GM18868 (cell line): Measurements from ENCODE around the gene ECE1.
"Not testable (repeated sequence)": the region's sequence is repeated elsewhere in the genome, so short reads cannot be mapped to it uniquely, and the experiment has no call there.

ENCODE experiments used
- ATAC-seq: cut with Tn5 transposase; IDR thresholded peaks from one replicate; pipeline ENCODE4 v1.9.1; 2021; ENCODE audit warnings: mild to moderate bottlenecking, moderate library complexity; ENCODE audit not compliant: unreplicated experiment

ECE1 gene

DNA sequence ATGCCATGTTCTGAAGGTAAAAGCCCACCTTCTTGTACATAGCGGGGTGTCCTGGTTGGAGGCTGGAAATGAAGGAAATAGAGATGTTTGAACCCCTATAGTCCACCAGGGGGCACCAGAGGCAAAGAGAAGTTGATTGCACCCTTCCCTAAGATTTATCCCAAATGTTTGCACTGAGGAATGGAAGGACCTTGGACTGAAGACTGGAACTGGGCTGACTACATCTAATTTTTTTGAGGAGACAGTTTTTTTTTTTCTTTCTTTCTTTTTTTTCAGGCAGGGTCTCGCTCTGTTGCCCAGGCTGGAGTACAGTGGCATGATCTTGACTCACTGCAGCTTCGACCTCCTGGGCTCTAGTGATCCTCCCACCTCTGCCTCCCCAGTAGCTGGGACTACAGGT lies 58.2 kb downstream of the ECE1 start:
- ATAC-seq, result no peak

- no peak for ATAC-seq
These were observed 60.8 kb downstream of the ECE1 start for GRCh38 chr1:21229246-21230000.

DNA sequence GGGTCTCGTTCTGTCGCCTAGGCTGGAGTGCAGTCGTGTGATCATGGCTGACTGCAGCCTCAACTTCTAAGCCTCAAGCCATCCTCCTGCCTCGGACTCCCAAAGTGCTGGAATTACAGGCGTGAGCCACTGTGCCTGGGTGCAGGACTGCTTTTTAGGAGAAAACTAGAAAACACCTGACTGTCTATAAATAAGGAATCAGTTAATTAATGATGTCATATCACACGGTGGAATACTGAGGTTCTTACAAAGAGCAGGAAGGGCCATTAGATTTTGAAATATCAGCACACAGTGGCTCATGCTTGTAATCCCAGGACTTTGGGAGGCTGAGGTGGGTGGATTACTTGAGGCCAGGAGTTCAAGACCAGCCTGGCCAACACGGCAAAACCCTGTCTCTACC lies 62.0 kb downstream of the ECE1 start:
- not testable (repeated sequence) for ATAC-seq

DNA sequence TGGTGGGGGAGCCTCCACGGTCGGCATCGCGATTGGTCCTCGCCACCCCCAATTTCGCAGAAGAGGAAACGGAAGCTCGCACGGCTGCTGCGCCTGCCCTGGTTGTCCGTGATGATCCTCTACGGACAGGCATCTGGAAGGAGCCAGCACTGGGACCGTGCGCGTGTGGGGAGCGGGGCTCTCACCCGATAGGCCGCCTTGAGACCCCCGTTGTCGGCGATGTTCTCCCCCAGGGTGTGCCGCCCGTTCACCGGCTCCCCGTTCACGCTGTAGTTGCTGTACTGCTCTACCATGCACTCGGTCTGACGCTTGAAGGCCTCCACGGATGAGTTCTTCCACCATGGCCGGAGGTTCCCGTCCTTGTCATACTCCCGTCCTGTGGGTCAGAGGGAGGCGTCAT lies 65.2 kb downstream of the ECE1 start:
- no peak for ATAC-seq

GRCh38 chr1:21220815-21221214 lies 69.4 kb downstream of the ECE1 start:
- no peak for ATAC-seq

DNA sequence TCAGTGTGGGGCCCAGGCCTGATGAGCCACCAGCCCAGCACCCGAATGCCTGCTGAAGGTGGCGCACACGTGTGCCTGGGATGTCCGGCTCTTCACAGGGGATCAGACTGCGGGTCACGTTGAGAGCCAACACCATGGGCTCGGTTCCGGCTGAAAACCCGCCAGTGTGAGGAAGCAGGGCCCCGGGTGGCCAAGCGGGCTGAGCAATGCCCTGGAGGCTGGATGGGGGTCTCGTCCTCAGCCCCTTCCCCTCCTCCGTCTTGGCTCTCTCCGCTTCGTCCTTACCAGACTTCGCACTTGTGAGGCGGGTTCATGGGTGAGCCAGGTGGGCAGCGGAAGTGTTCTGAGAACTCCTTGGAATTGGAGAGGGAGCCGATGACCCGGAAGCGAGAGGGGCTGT lies 70.6 kb downstream of the ECE1 start:
- ATAC-seq, result no peak

GRCh38 chr1:21217812-21218596 lies 72.3 kb downstream of the ECE1 start:
- no peak for ATAC-seq

DNA sequence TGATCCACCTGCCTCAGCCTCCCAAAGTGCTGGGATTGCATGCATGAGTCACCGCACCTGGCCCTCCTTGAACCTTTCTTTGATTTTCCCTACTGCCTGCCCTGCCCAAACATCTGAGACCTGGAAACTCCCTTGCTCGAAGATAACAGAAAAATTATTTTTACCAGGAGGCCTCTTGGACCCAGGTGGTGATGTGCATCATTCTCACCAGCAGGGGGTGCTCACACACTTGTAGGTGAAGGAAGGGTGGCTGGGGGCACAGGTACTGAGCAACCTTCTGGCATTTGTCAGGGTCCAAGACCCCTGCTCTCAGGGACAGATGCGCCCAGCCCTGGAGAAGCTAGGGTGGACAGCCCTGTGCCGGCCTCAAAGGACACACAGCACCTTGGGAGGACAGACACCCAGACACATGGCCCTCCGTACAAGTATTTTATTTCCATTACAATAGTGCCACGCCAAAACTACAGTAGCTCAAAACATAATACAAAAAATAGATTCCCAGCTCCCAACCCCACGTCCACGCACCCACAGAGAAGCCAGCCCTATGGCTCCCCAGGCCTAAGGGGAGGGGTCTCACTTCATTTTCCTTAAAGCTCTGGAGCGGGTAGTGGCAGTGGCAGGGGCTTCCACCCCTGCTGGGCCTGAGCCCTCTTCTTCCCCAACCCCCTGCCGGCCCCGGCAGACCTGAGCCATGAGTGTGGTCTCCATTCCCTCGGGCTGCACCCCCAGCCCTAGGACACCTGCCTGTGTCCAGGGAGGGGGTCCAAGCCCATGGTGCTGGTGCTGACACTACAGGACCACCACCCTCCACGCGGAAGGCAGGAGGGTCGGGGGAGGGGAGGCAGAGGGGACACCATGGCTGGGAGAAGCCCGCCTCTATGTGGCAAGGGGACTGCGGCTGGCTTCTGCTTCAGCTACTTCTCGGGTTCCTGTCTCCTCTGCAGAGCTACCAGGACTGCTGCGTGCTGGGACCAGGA lies 73.1 kb downstream of the ECE1 start:
- ATAC-seq, result no peak

GRCh38 chr1:21212126-21212525 lies 78.1 kb downstream of the ECE1 start:
- ATAC-seq, result no peak

DNA sequence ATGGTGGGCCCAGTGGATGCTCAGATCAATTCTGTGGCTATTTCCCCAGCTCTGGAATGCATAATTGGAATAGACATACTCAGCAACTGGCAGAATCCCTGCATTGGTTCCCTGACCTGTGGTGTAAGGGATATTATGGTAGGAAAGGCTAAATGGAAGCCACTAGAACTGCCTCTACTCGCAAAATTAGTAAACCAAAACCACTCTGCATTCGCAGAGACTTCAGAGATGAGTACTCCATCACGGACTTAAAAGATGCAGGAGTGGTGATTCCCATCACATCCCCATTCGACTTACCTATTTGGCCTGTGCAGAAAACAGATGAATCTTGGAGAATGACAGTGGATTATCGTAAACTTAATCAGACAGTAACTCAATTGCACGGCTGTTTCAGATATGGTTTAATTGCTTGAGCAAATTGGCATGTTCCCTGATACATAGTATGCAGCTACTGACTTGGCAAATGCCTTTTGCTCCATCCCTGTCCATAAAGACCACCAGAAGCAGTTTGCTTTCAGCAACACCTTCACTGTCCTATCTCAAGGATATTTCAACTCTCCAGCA lies 82.0 kb downstream of the ECE1 start:
- ATAC-seq, result not testable (repeated sequence)

DNA sequence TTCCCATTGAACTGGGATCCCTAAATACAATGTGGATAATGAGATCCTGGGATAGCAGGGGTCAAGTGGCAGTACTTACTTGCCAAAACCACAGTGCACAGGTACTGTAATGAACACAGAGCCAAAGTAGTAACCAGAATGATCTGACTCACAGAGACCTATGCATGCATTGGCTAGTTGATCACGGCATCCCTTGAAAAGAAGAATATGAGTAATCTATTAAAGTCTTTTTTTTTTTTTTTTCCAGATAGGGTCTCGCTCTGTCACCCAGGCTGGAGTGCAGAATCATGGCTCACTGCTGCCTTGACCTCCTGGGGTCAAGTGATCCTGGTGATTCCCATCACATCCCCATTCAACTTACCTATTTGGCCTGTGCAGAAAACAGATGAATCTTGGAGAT lies 84.1 kb downstream of the ECE1 start:
- ATAC-seq, result no peak

DNA sequence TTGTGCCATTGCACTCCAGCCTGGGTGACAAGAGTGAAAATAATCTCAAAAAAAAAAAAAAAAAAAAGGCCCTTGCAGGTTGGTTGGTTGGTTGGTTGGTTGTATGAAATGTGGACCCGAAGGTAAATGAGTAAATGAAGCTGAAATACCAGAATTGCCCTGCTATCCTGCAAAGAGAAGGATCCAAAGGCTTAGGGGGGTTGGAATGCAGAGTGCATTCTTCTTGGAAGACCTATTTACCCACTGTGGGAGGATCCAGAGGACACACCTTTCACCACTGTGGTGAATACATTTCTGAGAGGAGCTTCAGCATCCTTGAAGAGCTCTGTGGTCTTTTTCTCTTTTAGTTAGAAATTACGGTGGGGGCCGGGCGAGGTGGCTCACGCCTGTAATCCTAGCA lies 84.8 kb downstream of the ECE1 start:
- ATAC-seq, result no peak

DNA sequence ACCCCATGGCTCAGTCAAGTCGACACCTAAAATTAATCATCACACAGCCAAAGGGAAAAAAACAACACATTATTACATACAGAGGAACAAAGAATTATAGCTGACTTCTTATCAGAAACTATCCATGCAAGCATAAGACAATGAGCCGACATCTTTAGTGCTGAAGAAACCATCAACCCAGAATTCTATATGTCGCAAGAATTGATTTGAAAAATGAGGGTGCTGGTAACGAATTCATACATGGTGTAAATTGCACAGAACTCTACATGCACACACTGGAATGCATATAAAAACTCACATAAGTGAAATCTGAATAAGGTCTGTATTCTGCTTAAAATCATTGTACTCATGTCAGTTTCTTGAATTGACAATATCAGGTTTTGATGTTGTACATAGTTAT lies 88.6 kb downstream of the ECE1 start:
- ATAC-seq, result no peak

DNA sequence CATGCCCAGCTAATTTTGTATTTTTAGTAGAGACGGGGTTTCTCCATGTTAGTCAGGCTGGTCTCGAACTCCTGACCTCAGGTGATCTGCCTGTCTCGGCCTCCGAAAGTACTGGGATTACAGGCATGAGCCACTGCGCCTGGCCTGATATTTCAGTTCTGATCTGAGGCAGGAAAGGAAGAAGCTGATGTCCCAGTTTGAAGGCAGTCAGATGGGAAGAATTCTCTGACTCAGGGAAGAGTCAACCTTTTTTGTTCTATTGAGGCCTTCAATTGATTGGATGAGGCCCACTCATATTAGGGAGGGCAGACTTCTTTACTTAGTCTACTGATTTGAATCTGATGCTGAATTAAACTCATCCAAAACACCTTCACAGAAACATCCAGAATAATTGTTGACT lies 89.0 kb downstream of the ECE1 start:
- ATAC-seq, result not testable (repeated sequence)

GRCh38 chr1:21200767-21201166 lies 89.5 kb downstream of the ECE1 start:
- no peak for ATAC-seq

GRCh38 chr1:21198929-21199328 lies 91.3 kb downstream of the ECE1 start:
- ATAC-seq, result no peak

DNA sequence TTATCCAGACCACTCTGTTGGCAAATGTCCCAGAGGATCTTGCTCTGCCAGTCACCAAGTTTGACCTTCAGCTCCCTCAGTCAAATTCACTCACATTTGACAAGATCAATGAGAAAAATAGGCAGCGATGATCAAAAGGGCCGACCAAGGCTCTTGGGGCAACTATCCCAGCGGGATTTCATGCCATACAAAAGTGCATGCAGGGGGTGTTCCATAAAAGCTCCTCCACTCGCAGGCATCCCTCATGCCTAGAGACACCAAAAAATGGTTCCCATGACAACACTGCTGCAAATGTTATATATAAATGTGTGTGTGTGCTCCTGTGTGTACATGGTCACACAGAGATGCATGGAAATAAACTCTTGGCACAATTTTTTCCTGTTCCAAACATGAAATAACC lies 97.4 kb downstream of the ECE1 start:
- ATAC-seq, result no peak

- ATAC-seq, result no peak
These were observed 98.0 kb downstream of the ECE1 start for GRCh38 chr1:21192284-21192683.

DNA sequence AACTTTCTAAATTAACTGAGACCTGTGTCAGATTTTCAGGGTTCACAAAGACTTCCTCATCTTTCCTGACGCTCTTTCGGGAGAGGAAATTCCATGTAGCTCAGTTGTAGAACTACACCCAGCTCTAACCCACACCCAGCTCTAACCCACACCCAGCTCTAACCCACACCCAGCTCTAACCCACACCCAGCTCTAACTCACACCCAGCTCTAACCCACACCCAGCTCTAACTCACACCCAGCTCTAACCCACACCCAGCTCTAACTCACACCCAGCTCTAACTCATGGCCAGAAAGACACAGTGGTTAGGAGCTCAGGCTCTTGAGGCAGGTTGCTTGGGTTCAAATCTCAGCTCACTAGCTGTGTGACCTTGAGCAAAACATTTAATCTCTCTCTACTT lies 99.5 kb downstream of the ECE1 start:
- ATAC-seq, result not testable (repeated sequence)

DNA sequence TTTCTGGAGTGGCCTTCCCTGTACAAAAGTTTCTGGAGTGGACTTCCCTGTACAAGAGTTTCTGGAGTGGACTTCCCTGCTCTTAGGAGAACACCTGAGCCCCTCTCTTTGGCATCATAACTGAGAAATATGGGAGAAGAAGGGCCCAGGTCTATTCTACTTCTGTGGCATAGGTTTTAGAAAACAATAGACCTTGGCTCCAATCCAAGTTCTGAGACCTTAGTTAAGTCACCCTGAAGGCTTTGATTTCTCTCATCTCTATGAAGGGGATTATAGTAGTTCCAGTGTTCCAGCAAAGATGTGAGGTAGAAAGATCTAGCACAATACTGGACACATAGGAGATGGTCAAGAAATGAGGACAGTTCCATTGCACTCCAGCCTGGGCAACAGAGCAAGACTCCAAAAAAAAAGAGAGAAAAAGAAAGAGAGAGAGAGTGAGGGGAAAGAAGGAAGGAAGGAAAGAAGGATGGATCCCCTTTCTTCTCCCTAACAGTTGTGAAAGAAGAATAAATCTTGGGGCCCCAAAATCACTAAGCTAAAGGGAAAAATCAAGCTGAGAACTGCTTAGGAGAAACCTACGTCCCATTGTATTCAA lies 100.3 kb downstream of the ECE1 start:
- no peak for ATAC-seq

GRCh38 chr1:21189421-21189820 lies 100.8 kb downstream of the ECE1 start:
- no peak for ATAC-seq
